Measurements from ENCODE around the gene FAM241B. TPM values are rescaled to one million over a fixed set of nuclear protein-coding genes. Genes with fewer than 3 reads are reported as not detected.

Gene FAM241B
- total and polyA plus RNA-seq, 5 donors from 2014 or later = 9.7 to 21.2 (median 17.3) TPM

- peaks cover 4% of the 10 kb centered on the region for H3K27me3 Mint-ChIP-seq
- DNase-seq = no peak
- H3K9me3 ChIP-seq (ENCODE audit: control insufficient read depth in 2 of 2, low read length in 2 of 2) = no peaks in the 10 kb centered on the region
- H3K36me3 Mint-ChIP-seq = no peaks in the 10 kb centered on the region
- H3K27ac Mint-ChIP-seq = no peak overlapping the region
- no peaks in the 10 kb centered on the region for H3K4me1 Mint-ChIP-seq
- H3K27me3 ChIP-seq (ENCODE audit: control insufficient read depth, insufficient read depth, low read length) = no peaks in the 10 kb centered on the region
- H3K36me3 ChIP-seq (ENCODE audit: control insufficient read depth, insufficient read depth, low read length) = no peaks in the 10 kb centered on the region
- H3K4me3 Mint-ChIP-seq = no peak overlapping the region
- no peak for ATAC-seq (ENCODE audit: low read depth in 2 of 2)
- no peak overlapping the region for H3K27ac ChIP-seq (ENCODE audit: insufficient read depth, low read length, poor library complexity, severe bottlenecking)
- no peaks in the 10 kb centered on the region for H3K4me1 ChIP-seq (ENCODE audit: control insufficient read depth, insufficient read depth, low read length, poor library complexity, severe bottlenecking)
- no peak overlapping the region for H3K4me3 ChIP-seq (ENCODE audit: low read depth, low read length)
- peaks cover 0 to 5% (median 1%) of the 10 kb centered on the region in 7 donors for H3K9me3 Mint-ChIP-seq
Observed at GRCh38 chr10:69666756-69667155, 36.7 kb downstream of the FAM241B start.

- H3K27me3 ChIP-seq (ENCODE audit: control insufficient read depth, insufficient read depth, low read length) = no peaks in the 10 kb centered on the region
- H3K4me1 ChIP-seq (ENCODE audit: control insufficient read depth, insufficient read depth, low read length, poor library complexity, severe bottlenecking) = no peaks in the 10 kb centered on the region
- no peaks in the 10 kb centered on the region for H3K36me3 ChIP-seq (ENCODE audit: control insufficient read depth, insufficient read depth, low read length)
- Mint-ChIP-seq H3K4me3 (no peak overlapping the region), H3K27me3 (peaks cover 4% of the 10 kb centered on the region), H3K36me3 (no peaks in the 10 kb centered on the region), H3K27ac (no peak overlapping the region), H3K4me1 (no peaks in the 10 kb centered on the region), H3K9me3 (peaks cover 0 to 4% (median 1%) of the 10 kb centered on the region in 7 donors)
- H3K9me3 ChIP-seq (ENCODE audit: control insufficient read depth in 2 of 2, low read length in 2 of 2) = no peaks in the 10 kb centered on the region
- no peak for ATAC-seq (ENCODE audit: low read depth in 2 of 2)
- no peak overlapping the region for H3K27ac ChIP-seq (ENCODE audit: insufficient read depth, low read length, poor library complexity, severe bottlenecking)
- DNase-seq = no peak
- no peak overlapping the region for H3K4me3 ChIP-seq (ENCODE audit: low read depth, low read length)
Observed at GRCh38 chr10:69668721-69669120, 38.7 kb downstream of the FAM241B start.

GRCh38 chr10:69669409-69669808 is 39.4 kb downstream of the FAM241B start:
- peaks cover 4% of the 10 kb centered on the region for H3K27me3 Mint-ChIP-seq
- no peaks in the 10 kb centered on the region for H3K4me1 ChIP-seq (ENCODE audit: control insufficient read depth, insufficient read depth, low read length, poor library complexity, severe bottlenecking)

GRCh38 chr10:69673521-69673920 is 43.5 kb downstream of the FAM241B start:
- H3K36me3 ChIP-seq (ENCODE audit: control insufficient read depth, insufficient read depth, low read length) = no peaks in the 10 kb centered on the region
- no peak for ATAC-seq (ENCODE audit: low read depth in 2 of 2)
- DNase-seq = no peak
- Mint-ChIP-seq H3K27ac (no peak overlapping the region), H3K27me3 (peaks cover 11% of the 10 kb centered on the region), H3K36me3 (no peaks in the 10 kb centered on the region), H3K4me3 (no peak overlapping the region), H3K9me3 (peaks cover 0 to 4% (median 2%) of the 10 kb centered on the region in 7 donors), H3K4me1 (no peaks in the 10 kb centered on the region)
- H3K9me3 ChIP-seq (ENCODE audit: control insufficient read depth in 2 of 2, low read length in 2 of 2) = no peaks in the 10 kb centered on the region
- H3K27me3 ChIP-seq (ENCODE audit: control insufficient read depth, insufficient read depth, low read length) = no peaks in the 10 kb centered on the region
- H3K27ac ChIP-seq (ENCODE audit: insufficient read depth, low read length, poor library complexity, severe bottlenecking) = no peak overlapping the region
- no peak overlapping the region for H3K4me3 ChIP-seq (ENCODE audit: low read depth, low read length)
- H3K4me1 ChIP-seq (ENCODE audit: control insufficient read depth, insufficient read depth, low read length, poor library complexity, severe bottlenecking) = no peaks in the 10 kb centered on the region

More at GRCh38 chr10:69669409-69669808, 39.4 kb downstream of the FAM241B start:
- Histone ChIP-seq H3K27me3 (ENCODE audit: control insufficient read depth, insufficient read depth, low read length) (no peaks in the 10 kb centered on the region), H3K4me3 (ENCODE audit: low read depth, low read length) (no peak overlapping the region), H3K27ac (ENCODE audit: insufficient read depth, low read length, poor library complexity, severe bottlenecking) (no peak overlapping the region), H3K9me3 (ENCODE audit: control insufficient read depth in 2 of 2, low read length in 2 of 2) (no peaks in the 10 kb centered on the region), H3K36me3 (ENCODE audit: control insufficient read depth, insufficient read depth, low read length) (no peaks in the 10 kb centered on the region)
- Mint-ChIP-seq H3K4me3 (no peak overlapping the region), H3K4me1 (no peaks in the 10 kb centered on the region), H3K27ac (no peak overlapping the region), H3K9me3 (peaks cover 0 to 4% (median 1%) of the 10 kb centered on the region in 7 donors), H3K36me3 (no peaks in the 10 kb centered on the region)
- ATAC-seq (ENCODE audit: low read depth in 2 of 2) = no peak
- no peak for DNase-seq

- Histone ChIP-seq H3K4me3 (ENCODE audit: low read depth, low read length) (no peak overlapping the region), H3K27ac (ENCODE audit: insufficient read depth, low read length, poor library complexity, severe bottlenecking) (no peak overlapping the region), H3K36me3 (ENCODE audit: control insufficient read depth, insufficient read depth, low read length) (no peaks in the 10 kb centered on the region), H3K27me3 (ENCODE audit: control insufficient read depth, insufficient read depth, low read length) (no peaks in the 10 kb centered on the region), H3K4me1 (ENCODE audit: control insufficient read depth, insufficient read depth, low read length, poor library complexity, severe bottlenecking) (no peaks in the 10 kb centered on the region), H3K9me3 (ENCODE audit: control insufficient read depth in 2 of 2, low read length in 2 of 2) (no peaks in the 10 kb centered on the region)
- DNase-seq (no peak), ATAC-seq (ENCODE audit: low read depth in 2 of 2) (no peak)
- H3K27ac Mint-ChIP-seq = no peak overlapping the region
- H3K27me3 Mint-ChIP-seq = peaks cover 11% of the 10 kb centered on the region
- peaks cover 0 to 4% (median 2%) of the 10 kb centered on the region in 7 donors for H3K9me3 Mint-ChIP-seq
- no peaks in the 10 kb centered on the region for H3K36me3 Mint-ChIP-seq
- H3K4me3 Mint-ChIP-seq = no peak overlapping the region
- H3K4me1 Mint-ChIP-seq = no peaks in the 10 kb centered on the region
Observed at GRCh38 chr10:69674786-69675185, 44.7 kb downstream of the FAM241B start.

- Histone ChIP-seq H3K9me3 (ENCODE audit: control insufficient read depth in 2 of 2, low read length in 2 of 2) (no peaks in the 10 kb centered on the region), H3K4me3 (ENCODE audit: low read depth, low read length) (no peak overlapping the region), H3K27me3 (ENCODE audit: control insufficient read depth, insufficient read depth, low read length) (no peaks in the 10 kb centered on the region), H3K36me3 (ENCODE audit: control insufficient read depth, insufficient read depth, low read length) (no peaks in the 10 kb centered on the region), H3K4me1 (ENCODE audit: control insufficient read depth, insufficient read depth, low read length, poor library complexity, severe bottlenecking) (no peaks in the 10 kb centered on the region), H3K27ac (ENCODE audit: insufficient read depth, low read length, poor library complexity, severe bottlenecking) (no peak overlapping the region)
- ATAC-seq (ENCODE audit: low read depth in 2 of 2) (no peak), DNase-seq (no peak)
- no peaks in the 10 kb centered on the region for H3K4me1 Mint-ChIP-seq
- H3K27me3 Mint-ChIP-seq = peaks cover 18% of the 10 kb centered on the region
- peaks cover 0 to 3% (median 0%) of the 10 kb centered on the region in 7 donors for H3K9me3 Mint-ChIP-seq
- H3K36me3 Mint-ChIP-seq = no peaks in the 10 kb centered on the region
- no peak overlapping the region for H3K27ac Mint-ChIP-seq
- no peak overlapping the region for H3K4me3 Mint-ChIP-seq
Observed at GRCh38 chr10:69676301-69676700, 46.3 kb downstream of the FAM241B start.

GRCh38 chr10:69677985-69678654 is 48.1 kb downstream of the FAM241B start:
- ATAC-seq (ENCODE audit: low read depth in 2 of 2) (no peak), DNase-seq (no peak)
- no peaks in the 10 kb centered on the region for H3K9me3 ChIP-seq (ENCODE audit: control insufficient read depth in 2 of 2, low read length in 2 of 2)
- peaks cover 0 to 3% (median 0%) of the 10 kb centered on the region in 7 donors for H3K9me3 Mint-ChIP-seq
- H3K4me3 Mint-ChIP-seq = no peak overlapping the region
- peaks cover 23% of the 10 kb centered on the region for H3K27me3 Mint-ChIP-seq
- no peak overlapping the region for H3K4me3 ChIP-seq (ENCODE audit: low read depth, low read length)
- no peaks in the 10 kb centered on the region for H3K4me1 Mint-ChIP-seq
- no peaks in the 10 kb centered on the region for H3K36me3 ChIP-seq (ENCODE audit: control insufficient read depth, insufficient read depth, low read length)
- H3K27me3 ChIP-seq (ENCODE audit: control insufficient read depth, insufficient read depth, low read length) = no peaks in the 10 kb centered on the region
- H3K36me3 Mint-ChIP-seq = no peaks in the 10 kb centered on the region
- no peak overlapping the region for H3K27ac Mint-ChIP-seq
- H3K4me1 ChIP-seq (ENCODE audit: control insufficient read depth, insufficient read depth, low read length, poor library complexity, severe bottlenecking) = no peaks in the 10 kb centered on the region
- no peak overlapping the region for H3K27ac ChIP-seq (ENCODE audit: insufficient read depth, low read length, poor library complexity, severe bottlenecking)

GRCh38 chr10:69679736-69680135 is 49.7 kb downstream of the FAM241B start:
- Histone ChIP-seq H3K27ac (ENCODE audit: insufficient read depth, low read length, poor library complexity, severe bottlenecking) (no peak overlapping the region), H3K36me3 (ENCODE audit: control insufficient read depth, insufficient read depth, low read length) (no peaks in the 10 kb centered on the region), H3K4me1 (ENCODE audit: control insufficient read depth, insufficient read depth, low read length, poor library complexity, severe bottlenecking) (no peaks in the 10 kb centered on the region), H3K9me3 (ENCODE audit: control insufficient read depth in 2 of 2, low read length in 2 of 2) (no peaks in the 10 kb centered on the region), H3K27me3 (ENCODE audit: control insufficient read depth, insufficient read depth, low read length) (no peaks in the 10 kb centered on the region), H3K4me3 (ENCODE audit: low read depth, low read length) (no peak overlapping the region)
- Mint-ChIP-seq H3K9me3 (peaks cover 0 to 3% (median 0%) of the 10 kb centered on the region in 7 donors), H3K27ac (peak overlapping the region in 1 of 3 donors; percentile 32), H3K27me3 (peaks cover 23% of the 10 kb centered on the region), H3K4me3 (no peak overlapping the region), H3K4me1 (no peaks in the 10 kb centered on the region), H3K36me3 (no peaks in the 10 kb centered on the region)
- DNase-seq (no peak), ATAC-seq (ENCODE audit: low read depth in 2 of 2) (no peak)
